Stimulated activated CD4-positive, alpha-beta T cell treated with anti-CD3 and anti-CD28 coated beads, Interleukin-15, amount 100 ng/mL, for 24 hours (primary cell): ENCODE results near the gene BUB1B.
"Not testable (repeated sequence)": the region's sequence is repeated elsewhere in the genome, so short reads cannot be mapped to it uniquely, and the experiment has no call there.

Experiments used
- DNase-seq: peaks from one replicate; pipeline ENCODE4 v3.0.0-alpha.2; 2020

Gene BUB1B

GRCh38 chr15:40137303-40138200, 23.3 kb upstream of the BUB1B start:
- no peak for DNase-seq

DNA sequence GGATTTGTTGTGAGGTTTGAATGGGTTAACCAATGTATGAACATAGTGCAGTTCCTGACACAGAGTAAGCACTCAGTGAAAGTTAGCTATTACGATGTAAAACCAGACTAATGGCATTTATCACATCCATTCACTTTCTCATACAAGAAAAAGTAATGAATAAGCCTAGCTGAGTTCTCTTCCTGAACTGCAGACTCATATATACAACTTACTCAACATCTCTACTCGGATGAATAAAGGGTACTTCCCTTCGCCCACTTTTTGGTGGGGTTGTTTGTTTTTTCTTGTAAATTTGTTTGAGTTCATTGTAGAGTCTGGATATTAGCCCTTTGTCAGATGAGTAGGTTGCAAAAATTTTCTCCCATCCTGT, 22.7 kb upstream of the BUB1B start:
- DNase-seq, result not testable (repeated sequence)

- no peak for DNase-seq
These were observed 18.4 kb upstream of the BUB1B start for GRCh38 chr15:40142428-40142827.

- no peak for DNase-seq
These were observed 14.8 kb upstream of the BUB1B start for GRCh38 chr15:40146037-40146436.

- no peak for DNase-seq
These were observed 11.5 kb upstream of the BUB1B start for GRCh38 chr15:40149339-40149738.

- DNase-seq, result no peak
These were observed 10.5 kb upstream of the BUB1B start for GRCh38 chr15:40150163-40150925.

- DNase-seq, result no peak
These were observed 9.4 kb upstream of the BUB1B start for GRCh38 chr15:40151499-40151898.

GRCh38 chr15:40151991-40152390, 8.9 kb upstream of the BUB1B start:
- no peak for DNase-seq

DNA sequence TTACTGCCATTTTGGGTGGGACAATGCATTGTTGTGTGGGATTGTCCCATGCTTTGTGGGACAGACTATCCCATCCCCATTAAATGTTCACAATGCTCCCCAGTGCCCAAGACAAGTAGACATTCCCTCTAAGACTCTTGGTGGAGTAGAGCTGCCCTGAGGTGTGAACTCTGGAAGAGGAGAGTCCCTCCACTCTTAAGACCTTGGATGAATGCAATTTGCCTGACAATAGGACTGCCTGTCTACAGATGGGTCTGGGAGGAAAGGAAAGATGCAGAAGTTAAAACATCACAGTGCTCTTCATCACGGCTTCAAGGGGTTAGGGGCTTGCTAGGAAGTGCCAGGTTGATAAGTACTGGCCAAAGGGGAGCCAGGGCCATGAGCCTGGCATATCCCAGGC, 6.0 kb upstream of the BUB1B start:
- not testable (repeated sequence) for DNase-seq

DNA sequence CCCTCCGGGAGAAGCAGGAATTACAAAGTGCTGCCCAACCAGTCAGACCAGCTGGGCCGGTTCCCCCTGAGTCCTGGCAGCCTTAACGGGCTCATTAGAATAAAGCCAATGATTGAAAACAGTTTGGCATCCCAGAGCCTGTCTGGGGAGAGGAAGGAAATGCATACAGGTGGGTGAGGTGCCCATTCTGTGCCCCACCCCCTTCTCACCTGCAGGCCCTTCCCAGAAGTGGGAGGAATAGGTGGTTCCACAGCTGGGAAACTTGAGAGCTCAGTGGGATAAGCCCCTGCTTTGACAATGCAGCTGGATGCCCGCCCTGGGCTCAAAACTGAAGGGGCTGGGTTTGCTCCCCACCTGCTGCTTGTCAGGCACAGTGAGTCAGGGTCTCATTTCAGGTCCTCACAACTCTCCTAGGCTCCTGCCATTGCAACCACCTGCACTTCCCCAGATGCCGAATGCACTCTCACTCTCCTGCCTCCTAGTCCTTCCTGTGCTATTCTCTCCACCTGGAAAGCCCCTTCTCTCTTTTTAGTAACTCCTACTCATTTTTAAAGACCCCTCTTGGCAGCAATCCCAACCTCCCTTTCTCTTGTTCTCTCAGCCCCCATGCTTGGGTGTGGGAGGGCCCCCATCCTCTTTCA, 5.5 kb upstream of the BUB1B start:
- no peak for DNase-seq

DNA sequence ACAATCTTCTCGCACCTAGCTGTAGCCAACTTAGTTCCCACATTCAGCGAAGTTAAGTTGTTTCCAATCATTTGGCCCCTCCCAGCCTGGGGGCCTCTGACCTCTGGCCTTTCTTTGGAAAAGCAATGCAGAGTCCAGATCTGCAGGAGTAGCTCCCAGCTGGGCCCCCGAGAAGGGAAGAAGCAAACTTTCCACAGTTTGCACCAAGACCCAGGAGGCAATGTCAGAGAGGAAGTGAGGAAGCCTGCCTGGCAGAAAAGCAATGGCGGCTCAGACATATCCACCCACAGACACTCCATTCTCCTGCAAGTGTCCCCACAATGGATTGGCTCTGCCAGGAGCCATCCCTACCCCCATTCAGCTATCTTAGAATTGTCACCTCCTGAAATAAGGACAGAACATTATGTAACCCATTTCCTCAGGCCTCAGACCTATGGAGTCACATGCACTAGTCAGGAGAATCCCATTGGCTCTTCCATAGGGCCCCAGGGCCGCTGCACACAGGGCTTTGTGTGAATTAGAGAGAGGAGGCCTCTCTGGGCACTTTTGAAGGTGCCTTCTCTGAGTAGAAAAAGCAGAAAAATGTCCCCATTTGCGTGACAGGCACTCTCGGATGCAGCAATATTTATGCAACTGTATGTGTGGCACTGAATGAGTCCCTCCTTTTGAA, 3.0 kb upstream of the BUB1B start:
- no peak for DNase-seq

DNA sequence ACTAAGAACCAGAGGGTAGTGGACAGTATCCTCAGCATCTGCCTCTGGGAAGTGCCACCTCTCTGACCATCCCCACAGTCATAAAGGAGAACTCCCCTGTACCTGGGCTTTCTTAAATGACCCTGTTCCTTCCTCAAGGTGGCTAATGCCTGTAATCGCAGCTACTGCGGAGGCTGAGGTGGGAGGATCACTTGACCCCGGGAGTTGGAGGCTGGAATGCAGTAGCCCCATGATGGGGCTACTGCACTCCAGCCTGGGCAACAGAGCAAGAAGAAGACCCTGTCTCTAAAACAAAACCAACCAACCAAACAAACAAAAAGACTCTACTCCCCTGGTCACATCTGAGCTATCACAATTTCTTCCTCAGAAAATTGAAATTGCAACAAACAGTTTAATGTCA, 848 bp upstream of the BUB1B start:
- DNase-seq, result no peak

DNA sequence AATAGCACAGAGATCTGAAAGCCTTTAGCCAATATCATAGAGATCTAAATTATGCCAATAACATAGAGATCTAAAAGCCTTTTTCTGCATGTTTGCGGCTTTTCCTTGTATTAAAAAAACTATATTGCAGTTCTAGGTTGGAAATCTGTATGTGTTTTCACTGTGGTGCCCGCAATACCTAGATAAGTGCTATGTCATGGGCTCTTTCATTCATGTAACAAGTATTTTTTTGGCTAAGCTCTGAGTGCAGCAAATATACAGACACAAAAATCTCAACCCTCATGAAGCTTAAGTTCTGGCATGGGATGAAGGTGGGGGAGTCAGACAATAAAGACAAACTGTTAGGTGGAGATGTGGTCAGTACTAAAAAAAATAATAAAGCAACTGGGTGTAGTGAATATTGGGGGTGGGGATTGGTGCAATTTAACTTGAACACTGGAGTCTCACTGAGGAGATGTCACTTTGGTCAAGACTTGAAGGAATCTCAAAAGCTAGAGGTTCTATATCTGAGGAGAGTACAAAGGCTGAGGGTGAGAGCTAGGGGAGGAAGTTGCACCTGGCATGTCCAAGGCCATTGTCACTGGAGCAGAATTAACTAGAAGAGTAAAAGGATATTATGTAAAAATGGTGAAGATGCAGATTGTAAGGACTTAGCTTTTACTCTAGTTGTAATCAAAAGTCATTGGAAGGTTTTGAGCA, 973 bp downstream of the BUB1B start:
- no peak for DNase-seq

- DNase-seq, result no peak
These were observed 1.7 kb downstream of the BUB1B start for GRCh38 chr15:40162552-40162951.

- no peak for DNase-seq
These were observed 3.0 kb downstream of the BUB1B start for GRCh38 chr15:40163657-40164416.

DNA sequence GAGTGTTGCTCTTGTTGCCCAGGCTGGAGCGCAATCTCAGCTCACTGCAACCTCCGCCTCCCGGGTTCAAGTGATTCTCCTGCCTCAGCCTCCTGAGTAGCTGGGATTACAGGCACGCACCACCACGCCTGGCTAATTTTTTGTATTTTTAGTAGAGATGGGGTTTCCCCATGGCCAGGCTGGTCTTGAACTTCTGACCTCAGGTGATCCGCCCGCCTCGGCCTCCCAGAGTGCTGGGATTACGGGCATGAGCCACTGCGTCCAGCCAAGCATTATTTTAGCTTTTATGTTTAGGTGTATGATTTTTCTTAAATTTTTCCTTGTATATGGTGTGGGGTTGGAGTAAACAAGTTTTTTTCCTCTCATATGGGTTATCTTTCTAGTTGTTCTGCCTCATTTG, 6.5 kb downstream of the BUB1B start:
- DNase-seq, result not testable (repeated sequence)

GRCh38 chr15:40175160-40175559, 14.3 kb downstream of the BUB1B start:
- DNase-seq, result no peak

DNA sequence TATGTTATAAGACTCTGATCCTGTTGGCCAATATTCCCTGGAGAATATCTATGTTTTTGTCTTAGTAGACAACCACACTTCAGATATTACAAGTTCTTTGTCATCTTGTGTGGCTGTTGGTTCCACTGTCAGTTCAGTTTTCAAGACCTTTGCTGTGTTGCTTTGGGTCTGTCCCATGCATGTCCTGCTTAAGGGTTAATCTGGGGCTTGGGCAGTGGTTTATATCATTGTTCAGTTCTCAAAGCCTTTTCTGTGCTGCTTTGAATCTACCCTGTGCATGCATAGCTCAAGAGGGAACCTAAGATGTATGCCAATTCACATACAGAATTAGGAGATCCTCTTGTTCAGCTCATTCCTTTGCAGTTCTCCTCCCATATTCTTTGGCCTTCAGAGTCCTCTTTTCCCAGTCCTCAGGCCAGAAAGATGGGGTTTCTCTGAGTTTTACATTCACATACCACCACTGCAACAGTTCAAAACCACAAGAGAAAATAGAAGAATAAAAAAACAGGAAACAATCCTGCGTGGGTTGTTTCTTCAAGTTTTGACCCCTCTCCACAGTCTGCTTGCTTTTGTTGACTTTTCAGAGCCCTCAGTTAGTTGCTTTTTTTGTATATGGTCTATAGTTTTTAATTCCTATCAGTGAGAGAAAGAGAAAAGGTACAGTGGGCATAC, 21.6 kb downstream of the BUB1B start:
- DNase-seq, result no peak

DNA sequence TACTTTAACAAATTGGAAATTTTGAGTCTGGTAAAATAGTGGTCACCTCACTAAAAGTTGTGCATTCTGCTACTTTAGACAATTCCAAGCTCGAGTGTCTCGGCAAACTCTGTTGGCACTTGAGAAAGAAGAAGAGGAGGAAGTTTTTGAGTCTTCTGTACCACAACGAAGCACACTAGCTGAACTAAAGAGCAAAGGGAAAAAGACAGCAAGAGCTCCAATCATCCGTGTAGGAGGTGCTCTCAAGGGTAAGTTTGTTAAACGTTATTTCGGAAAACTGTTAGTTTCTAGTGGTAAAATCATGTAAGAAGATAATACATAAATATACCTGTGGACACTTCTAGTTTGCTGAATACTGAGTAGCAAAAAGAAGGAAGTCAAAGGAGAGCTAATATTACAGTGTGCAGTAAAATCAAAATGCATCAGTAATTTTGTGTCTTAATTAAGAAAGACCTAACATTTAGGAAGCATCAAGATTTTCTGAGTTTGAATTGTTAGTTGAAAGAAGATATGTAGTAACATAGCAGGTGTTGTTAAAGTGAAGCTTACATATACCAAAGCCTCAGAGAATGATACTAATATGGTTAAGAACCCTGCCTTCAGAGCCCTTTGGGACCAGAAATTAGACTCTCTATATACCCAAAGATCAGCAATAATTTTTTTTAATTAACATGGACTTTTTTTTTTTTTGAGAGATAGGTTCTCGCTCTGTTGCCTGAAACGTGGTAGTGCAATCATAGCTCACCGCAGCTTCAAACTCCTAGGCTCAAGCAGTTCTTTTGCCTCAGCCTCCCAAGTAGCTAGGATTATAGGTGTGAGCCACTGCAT, 23.0 kb downstream of the BUB1B start:
- no peak for DNase-seq

DNA sequence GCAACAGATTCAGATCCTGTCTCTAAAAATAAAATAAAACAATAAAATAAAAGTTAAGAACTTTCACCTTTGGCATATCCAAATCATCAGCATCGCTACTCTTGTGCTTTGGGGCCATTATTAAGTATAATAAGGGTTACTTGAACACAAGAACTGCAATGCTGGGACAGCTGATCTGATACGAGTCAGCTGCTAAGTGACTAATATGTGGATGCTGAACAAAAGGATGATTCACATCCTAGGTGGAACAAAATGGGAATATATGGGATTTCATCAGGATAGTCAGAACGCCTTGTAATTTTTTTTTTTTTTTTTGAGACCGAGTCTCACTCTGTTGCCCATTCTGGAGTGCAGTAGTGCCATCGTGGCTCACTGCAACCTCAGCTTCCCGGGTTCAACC, 29.7 kb downstream of the BUB1B start:
- DNase-seq, result no peak
